Activated CD4-positive, alpha-beta T cell treated with anti-CD3 and anti-CD28 coated beads, Interleukin-2, amount 50 U/mL, for 4 hours (primary cell): ENCODE data around the gene PPARA.
"Not testable (repeated sequence)": the region's sequence is repeated elsewhere in the genome, so short reads cannot be mapped to it uniquely, and the experiment has no call there.

Experiments
- DNase-seq, 2 experiments: peaks; one replicate each; pipeline ENCODE4 v3.0.0-alpha.2; 2020

The PPARA gene

DNA sequence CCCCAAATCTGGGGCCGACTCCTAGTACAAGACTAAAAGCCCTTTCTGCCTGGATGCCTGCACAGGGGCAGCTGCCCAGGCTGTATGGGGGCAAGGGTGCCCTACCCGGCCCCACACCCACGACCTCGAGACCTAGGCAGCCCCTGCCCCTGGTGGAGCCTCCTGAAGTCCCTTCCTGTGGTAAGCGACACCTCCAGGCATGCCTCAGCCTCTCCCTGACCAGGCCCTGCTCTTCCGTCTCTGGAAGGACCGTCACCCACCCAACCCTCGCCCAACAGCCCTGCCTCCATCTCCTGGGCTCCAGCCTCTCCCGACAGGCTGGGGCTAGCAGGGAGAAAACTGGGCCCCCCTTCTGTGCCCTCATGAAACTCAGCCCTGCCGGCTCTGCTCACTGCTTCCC lies 22.8 kb upstream of the PPARA start:
- DNase-seq = no peak

DNA sequence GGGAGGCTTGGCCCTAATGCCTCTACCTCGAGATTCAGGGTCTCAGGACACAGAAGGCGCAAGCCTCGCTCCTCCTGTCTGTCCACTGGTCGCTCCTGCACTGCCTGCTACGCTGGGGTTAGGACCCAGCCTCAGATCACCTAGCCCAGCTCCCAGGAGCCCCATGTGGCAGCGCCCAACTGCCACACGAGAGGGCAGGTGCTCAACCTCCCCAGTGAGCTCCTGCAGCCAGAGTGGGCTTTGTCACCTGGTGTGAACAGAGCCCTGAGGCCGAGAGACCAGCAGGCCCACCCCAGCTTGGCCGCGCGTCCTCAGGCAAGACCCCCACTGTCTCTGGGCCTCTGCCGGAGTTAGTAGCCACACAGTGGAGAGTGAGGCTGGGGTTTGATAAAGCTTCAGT lies 21.7 kb upstream of the PPARA start:
- DNase-seq = no peak

DNA sequence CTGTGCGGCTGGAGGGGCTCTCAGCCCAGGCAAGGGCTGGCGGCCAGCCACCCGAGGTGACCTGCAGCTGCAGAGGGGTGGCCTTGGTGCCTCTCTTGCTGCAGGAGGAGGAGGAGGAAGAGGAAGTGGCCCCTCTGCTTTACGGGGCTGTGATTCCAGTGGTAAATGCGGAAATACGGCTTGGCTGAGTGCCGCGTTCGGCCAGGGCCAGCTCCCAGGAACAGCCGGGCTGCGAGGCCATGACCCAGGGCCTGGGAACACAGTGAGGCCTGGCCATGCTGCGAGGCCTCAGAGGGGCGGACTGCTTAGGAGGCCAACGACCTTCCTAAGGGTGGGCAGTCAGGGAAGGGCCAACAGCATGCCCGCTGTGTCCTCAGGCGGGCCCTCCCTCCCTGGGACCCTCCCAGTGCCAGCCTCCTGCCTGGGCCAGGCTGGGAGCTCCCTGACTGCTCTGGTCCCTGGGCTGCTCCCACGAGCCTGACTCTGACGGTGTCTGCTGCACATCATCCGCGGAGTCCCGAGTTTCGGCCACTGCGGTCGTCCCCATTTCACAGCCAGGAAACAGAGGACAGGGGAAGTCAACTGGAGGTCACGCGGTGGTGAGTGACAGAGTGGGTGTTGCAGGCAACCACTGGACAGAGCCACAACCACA lies 20.8 kb upstream of the PPARA start:
- DNase-seq = no peak

DNA sequence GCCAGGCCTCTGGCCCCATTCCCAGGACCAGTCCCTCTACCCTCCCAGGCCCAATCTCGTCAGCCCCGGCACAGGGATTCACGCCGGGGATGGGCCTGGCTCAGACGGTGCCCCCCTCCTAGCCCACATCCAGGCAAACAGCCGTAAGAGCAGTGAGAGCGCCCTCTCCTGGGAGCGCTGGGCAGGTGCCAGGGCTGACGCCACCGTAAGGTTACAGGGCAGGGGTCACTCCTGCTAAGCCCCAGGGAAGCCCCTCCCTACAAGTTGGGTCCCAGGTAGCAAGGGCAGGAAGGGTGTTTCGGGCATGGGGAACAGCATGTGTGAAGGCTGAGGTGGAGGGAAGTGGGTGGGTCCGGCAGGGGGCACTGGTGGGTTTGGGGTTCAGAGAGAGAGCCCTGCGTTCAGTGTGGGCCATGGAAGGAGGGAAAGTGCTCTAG lies 19.2 kb upstream of the PPARA start:
- no peak for DNase-seq

DNA sequence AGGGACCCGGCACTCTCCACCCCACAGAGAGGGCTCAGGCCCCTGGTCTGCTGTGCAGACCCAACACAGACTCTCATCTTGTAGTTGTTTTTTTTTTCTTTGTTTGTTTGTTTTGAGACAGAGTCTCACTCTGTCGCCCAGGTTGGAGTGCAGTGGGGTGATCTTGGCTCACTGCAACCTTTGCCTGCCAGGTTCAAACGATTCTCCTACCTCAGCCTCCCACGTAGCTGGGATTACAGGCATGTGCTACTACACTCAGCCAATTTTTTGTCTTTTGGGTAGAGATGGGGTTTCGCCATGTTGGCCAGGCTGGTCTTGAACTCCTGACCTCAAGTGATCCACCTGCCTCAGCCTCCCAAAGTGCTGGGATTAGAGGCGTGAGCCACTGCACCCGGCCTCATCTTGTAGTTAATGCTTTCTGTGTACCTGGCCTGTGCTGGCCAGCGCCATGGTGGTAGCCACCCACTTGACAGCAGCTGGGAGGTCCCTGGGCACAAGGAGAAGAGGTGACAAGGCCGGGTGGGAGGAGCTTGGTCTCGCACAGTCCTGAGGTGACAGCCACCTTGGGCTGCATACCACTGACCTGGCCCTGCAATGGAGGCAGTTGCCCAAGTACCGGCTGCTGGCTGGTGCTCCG lies 18.0 kb upstream of the PPARA start:
- not testable (repeated sequence) for DNase-seq

DNA sequence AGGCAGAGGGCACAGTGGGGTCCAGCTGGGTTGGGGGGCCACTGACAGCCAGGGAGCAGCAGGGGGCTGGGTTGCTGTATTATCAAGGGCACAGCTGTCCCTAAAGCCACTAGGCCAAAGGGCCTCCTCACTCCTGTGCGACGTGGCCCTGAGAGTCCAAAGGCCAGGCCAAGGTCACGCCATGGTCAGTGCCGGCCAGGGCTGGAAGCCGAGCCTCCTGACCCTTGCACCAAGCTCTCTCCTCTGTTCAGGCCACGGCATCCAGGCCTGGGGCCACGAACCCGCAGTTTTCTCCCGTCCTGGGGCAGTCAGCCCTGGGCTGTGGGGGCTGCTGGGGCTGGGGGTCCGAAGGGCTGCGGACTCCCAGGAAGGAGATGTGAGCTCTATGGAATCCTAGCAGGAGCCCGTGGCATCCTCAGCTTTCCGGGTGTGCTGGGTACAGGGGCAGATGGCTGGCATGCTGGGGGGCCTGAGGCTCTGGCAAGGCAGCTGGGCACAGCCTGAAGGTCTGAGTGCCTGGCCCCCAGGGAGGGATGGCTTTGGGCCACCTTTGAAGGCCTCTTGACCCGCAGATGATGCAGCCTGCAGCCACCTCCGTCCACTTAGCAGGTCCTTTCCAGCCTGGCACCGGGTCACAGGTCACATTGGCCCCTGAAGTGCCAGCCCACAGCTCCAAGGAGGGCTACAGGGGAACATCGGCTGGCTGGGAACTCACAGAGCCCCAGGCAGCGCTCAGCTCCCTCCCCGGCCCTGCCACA lies 17.3 kb upstream of the PPARA start:
- no peak for DNase-seq

DNA sequence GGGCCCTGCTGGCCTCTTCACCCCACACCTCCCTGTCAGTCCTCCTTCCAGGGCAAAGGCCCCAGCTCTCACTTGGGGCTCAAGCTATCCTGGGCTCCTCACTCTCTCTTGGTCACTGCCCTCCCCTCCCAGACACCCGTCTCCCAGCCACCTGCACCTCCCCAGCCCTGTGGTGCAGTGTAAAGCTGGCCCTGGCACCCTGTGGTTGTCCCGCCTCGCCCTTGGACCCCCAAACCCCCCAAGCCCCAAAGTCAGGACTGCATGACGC lies 16.8 kb upstream of the PPARA start:
- no peak for DNase-seq

DNA sequence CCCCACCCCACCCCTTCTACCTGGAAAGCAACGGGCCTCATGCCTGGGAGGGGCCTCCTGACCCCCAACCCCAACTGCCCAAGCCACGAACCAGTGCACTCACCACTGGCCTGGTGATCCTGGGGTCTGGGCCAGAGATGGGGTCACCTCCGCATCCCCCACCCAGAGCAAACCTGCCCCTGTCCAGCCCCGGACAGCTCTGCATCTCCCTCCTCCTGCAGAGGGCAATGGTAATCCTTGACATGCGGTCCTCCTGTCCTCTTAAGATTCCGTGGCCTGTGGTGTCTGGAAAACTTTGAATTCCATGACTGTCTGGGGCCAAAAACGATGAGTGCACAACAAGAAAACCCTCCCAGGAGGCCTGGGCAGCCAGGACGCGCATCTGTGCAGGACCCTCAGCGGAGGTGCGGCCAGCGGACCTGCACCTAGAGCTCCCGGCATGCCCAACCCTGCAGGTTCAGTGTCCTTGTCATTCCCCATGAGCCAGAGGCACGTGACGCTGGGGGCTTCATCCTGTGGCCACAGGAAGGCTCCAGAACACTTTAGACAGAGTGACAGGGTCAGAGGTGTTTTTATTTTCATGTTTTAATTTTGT lies 16.1 kb upstream of the PPARA start:
- DNase-seq = no peak

DNA sequence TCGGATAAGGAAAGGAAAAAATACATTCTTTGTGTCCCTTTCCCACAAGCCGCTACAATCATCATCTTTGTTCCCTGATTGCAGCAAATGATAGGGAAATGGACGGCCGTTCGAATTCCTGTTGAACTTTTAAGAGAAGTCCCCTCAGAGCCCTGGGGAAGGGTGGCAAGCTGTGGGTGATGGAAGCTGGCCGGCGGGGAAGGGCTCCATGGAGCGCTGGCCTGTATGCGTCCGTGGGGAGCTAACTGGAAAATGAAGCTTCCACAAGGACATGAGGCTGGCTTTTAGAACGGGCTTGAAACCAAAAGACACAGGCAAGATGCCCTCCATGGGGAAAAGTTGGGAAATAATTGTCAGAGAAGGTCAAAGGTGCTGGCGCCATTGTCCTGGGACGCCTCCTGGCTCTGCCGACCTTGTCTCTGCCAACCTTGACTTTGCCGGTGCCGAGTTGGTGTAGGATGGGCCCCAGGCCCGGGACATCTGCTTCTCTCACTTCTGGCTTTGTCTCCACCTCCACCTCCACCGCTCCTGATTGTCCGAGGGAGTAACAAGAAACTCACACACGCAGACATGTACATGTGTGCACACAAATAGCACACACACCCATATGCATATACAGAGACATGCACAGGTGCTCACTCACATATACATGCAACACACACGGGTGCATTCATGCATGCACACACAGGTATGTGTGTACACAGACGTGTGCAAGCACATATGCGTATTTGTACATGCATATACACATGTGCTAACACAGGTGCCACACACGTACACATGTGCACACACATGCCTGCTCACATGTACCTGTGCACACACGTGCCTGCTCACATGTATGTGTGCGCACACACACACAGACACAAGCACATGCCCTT lies 14.5 kb upstream of the PPARA start:
- no peak for DNase-seq

DNA sequence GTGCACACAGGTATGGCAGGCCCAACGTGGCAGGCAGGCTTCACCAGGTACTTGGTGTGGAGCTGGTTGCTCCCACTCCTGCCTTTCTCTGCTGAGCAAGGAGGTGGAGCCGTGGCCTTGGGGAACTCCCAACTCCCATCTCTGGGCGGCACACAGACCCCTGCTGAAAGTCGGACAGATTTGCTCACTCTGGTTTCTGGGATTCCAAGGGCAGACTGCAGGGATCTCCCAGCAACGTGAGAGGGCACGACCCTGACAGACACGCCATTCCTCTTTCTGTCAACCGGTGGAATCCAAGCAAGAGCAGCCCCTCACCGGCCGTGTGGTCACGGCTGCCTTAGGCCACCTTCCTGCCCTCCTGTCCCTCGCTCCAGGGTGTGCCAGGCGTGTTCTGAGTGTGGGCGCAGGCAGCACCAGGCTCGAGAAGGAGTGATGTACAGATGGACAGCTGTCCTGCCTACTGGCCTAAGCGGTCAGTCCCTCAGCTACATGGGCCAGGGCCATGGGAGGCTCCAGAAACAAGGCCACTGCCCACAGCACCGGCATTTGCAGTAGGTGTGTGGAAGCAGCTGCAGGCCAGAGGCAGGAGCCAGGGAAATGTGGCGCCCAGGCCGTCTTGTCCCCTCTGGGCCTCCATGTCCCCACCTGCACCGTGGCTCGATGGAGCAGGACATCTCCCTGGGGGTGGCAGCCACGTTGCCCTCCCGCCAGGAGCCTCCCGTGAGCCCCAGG lies 13.7 kb upstream of the PPARA start:
- no peak for DNase-seq

DNA sequence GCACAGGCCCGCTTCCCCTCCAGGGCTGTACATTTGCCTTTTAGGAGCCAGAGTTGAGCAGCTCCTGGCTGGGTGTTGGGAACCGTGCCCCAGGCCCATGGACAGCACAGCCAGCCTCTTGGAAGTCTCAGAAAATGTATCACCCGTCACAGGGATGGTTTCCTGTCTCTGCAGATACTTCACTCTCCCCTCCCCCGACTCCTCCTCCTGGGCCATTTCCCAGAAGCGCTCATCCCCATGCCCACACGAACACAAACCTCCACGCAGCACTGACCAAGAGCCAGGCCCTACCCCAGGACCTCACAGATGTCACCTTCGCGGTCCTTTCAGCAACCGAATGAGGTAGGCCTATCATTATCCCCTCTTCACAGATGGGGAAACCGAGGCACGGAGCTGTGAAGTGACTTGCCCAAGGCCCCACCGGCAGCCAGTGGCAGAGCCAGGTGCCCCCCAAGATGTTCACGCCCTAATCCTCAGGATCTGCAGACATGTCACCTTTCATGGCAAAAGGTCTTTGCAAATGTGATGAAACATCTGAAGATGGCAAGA lies 13.0 kb upstream of the PPARA start:
- no peak for DNase-seq

DNA sequence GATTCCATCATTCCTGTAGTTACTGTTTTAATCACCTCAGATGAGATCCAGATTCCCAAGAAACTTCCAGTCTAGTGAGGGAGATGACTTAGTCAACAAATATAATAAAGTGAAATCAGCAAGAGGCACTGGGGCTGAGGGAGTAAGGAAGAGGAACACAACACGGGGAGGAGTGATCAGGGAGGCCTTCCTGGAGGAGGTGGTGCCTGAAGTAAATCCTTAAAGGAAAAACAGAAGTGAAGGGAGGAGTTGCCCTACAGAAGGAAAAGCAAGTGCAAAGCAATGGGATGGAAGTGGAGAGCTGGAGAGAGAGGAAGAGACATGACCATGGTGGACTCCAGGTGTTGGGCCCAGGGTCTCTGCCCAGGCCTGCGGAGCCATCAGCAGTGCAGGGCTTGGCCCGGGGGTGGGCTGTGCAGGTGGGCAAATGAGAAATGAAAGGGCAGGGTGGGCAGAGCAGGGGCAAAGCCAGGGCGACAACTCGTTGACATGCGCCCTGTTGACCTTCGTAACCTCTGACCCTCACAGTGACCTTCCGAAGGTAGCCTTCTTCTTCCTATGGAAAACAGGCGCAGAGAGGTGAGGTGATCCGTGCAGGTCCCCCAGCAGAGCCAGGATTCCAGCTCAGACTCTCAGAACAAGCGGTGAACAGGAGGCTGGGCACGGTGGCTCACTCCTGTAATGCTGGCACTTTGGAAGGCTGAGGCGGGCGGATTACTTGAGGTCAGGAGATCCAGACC lies 12.1 kb upstream of the PPARA start:
- DNase-seq = no peak

DNA sequence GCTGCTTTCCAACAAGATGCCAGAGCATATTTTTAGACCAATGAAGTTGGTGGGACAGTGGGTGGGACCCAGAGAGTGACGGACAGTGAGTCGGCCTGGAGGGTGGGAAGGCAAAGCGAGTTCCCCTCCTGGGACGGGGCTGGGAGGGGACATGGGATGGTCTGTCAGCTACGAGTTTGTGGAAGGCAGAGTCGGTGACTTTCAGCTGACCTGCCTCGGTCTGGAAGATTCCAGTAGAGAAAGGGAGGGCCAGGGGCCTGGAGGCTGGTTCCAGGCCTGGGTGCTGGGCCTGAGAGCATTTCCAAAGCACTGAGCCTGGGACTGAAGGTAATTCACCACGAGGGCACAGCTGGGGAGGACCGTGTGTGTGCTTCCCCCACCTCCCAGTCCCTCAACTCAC lies 10.9 kb upstream of the PPARA start:
- not testable (repeated sequence) for DNase-seq

DNA sequence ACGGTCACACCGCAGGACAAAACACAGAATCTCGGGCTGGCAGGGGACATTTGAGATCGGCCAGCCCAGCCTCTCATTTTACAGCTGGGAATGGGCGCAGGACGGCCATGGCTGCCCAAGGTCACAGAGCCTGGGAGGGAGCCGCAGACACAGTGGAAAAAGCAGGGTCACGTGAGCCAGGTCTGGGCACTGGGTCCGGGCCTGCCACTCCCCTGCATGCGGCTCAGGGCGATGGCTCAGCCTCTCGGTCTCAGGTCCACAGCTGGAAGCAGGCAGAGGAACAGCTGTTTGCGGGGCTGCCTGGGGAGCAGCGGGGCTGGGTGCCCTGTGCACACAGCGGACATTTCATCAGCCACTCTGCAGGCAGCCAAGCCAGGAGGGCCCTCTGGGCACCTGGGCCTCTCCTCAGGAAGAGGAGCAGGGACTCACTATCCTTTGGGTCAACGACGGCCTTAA lies 10.4 kb upstream of the PPARA start:
- no peak for DNase-seq

DNA sequence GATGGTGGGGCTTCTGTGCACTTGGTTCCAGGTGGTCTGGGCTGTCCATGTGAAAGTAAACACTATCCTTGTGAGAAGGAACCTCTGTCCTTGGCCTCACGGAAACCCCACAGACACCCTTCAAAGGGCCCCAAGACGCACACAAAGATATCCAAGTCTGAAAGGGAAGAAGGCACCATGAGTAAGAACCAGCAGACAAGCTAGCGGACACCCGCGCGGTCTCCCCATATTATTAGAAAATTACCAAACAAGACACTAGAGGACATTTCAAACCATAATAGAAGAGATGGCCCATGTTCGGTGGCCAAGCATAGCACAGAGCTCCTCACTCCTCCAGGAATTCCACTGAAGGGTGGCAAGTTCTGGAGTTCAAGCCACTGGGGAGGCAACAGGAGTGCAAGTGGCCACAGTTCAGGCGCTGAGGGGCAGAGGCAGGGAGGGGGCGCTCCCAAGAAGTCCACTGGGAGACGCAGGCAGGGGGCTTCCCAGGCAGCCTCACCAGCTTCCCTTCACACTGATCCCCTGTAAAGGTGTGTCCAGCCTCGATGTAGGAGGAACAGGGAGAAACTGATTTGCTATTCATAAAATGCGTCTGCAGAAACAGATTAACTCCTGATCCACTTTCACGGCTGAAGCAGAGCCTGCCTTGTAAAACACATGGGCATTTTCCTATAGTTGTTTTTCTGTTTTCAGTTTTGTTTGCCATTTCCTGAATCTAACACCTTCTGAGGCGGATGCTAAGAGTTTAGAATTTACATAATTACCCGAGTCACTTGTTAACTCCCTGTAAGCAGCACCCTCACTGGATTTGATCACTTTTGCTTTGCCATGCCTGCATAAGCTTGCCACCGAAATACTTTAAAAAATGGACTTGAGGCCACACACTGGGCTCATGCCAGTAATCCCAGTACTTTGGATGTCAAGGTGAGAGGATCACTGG lies 9.1 kb upstream of the PPARA start:
- DNase-seq = no peak

DNA sequence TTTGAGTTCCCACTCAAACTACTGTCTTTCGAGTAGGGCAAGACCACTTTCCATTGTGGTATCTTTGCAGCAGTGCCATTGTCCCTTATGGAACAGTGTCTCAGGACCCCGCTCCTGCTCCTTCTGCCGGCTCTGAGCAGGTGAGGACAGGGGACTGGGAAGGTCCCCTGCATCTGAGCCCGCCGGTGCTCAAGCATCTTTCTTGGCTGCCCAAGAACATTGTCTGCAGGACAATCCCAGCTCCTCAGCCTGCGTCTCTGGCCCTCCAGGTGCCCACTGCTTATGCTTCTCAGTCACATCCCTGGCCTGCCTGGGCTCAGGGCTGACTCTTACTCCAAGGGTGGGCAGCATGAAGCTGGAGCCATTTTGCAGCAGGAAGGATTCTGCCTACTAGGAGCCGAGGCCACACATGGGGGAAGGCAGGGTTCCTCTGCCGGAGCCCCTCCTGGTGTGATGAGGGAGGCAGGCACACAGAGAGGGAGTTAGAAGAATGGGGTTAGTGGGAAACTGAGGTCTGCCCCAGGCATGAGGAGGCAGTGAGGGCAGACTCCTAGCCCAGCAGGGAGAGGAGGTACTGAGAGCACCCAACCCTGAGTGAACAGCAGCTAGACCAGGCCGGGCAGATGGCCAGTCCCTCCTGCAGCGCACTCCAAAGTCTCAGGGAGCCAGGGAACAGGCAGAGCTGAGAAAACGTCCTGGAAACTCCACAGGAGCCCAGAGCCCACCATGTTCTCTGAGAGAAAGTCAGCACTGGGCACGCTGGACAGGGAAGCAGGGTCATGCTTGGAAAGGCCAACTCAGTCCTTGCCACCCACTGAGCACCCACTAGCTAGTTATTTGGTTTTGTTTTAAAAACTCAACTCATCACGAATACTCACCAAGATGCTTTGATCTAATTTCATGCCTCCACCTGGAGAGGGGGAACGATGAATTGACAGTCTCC lies 7.5 kb upstream of the PPARA start:
- DNase-seq = no peak

DNA sequence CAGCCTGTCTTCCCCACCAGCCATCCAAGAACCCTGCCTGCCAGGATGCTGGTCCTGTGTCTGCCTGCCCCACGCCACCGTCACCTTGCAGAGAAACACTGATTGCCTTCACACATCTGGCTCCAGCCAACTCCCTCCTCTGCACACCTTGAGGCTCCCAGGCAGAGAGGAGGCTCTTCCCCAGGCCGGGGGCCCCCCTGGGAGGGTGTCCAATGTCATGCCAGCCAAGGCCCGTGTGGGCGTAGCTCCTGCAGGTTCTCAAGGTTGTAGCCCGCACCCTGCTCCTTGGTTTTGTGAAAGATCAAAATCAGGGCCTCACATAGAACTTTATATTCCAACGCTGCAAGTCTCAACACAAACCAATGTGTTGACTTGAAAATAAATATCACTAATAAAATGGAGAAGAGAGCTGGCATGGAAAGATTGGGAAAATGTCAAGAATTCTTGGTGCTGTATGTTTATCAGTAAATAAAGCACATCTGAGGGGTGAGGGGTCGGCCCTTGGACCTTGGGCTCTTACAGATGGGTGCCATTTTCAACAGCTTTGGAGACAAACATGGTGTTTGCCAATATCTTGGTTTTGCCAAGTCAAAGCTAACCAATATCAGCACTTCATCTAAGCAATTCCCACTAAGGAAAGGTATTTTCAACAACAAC lies 6.7 kb upstream of the PPARA start:
- no peak for DNase-seq

DNA sequence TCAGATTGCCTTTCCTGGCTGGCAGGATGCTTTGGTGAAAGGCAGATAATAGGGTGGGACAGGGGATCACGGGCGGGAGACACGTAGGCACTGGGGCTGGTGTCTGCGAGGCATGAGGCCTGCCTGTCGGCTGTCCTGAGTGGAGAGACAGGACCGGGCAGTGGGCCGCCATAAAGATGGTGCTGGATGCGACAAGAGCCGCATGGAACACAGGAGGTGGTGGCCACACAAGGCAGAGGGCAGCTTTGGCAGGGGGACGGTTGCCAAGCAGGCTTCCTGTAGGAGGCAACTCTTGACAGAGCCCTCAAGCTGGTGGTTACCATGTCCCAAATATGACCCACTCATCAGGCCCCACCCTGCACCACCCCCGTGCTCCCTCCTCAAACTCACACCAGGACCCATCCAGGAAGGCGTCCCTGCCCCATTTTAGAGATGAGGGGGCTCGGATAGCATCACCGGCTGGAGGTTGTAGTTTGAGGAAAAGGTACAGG lies 4.9 kb upstream of the PPARA start:
- no peak for DNase-seq
